ENCODE results near the gene SAFB.
"Not testable (repeated sequence)": the region's sequence is repeated elsewhere in the genome, so short reads cannot be mapped to it uniquely, and the experiment has no call there.

SAFB gene

GRCh38 chr19:5607318-5608275 lies 15.3 kb upstream of the SAFB start:
- Mint-ChIP-seq H3K9me3 (no peaks in the 10 kb centered on the region), H3K27ac (peak overlapping the region; percentile 71 to 77), H3K27me3 (no peaks in the 10 kb centered on the region), H3K36me3 (ENCODE audit: insufficient read depth) (peaks cover 93% of the 10 kb centered on the region), H3K4me3 (no peak overlapping the region), H3K4me1 (ENCODE audit: low read depth in 2 of 2) (peaks cover 13 to 25% of the 10 kb centered on the region in 2 donors)
- DNase-seq (no peak), ATAC-seq (replicated peaks) (no peak)

- Mint-ChIP-seq H3K27me3 (no peaks in the 10 kb centered on the region), H3K4me1 (ENCODE audit: low read depth in 2 of 2) (peaks cover 12 to 32% of the 10 kb centered on the region in 2 donors), H3K9me3 (no peaks in the 10 kb centered on the region), H3K36me3 (ENCODE audit: insufficient read depth) (peaks cover 93% of the 10 kb centered on the region), H3K27ac (peak overlapping the region; percentile 71 to 77), H3K4me3 (no peak overlapping the region)
- no peak for ATAC-seq (replicated peaks)
- DNase-seq, result no peak
These were observed 14.6 kb upstream of the SAFB start for GRCh38 chr19:5608291-5608690.

- Mint-ChIP-seq H3K4me1 (ENCODE audit: low read depth in 2 of 2) (peaks cover 12 to 32% of the 10 kb centered on the region in 2 donors), H3K36me3 (ENCODE audit: insufficient read depth) (peaks cover 93% of the 10 kb centered on the region)
- H3K27me3 Mint-ChIP-seq; H3K9me3 Mint-ChIP-seq; H3K4me3 Mint-ChIP-seq; DNase-seq; H3K27ac Mint-ChIP-seq; ATAC-seq (replicated peaks): not testable (repeated sequence)
These were observed 14.1 kb upstream of the SAFB start for GRCh38 chr19:5608766-5609165.

GRCh38 chr19:5609881-5610448 lies 12.9 kb upstream of the SAFB start:
- peaks cover 7 to 32% of the 10 kb centered on the region in 2 donors for H3K4me1 Mint-ChIP-seq (ENCODE audit: low read depth in 2 of 2)
- no peaks in the 10 kb centered on the region for H3K9me3 Mint-ChIP-seq
- no peak for DNase-seq
- ATAC-seq (replicated peaks), result no peak
- no peak overlapping the region for H3K27ac Mint-ChIP-seq
- peaks cover 93% of the 10 kb centered on the region for H3K36me3 Mint-ChIP-seq (ENCODE audit: insufficient read depth)
- no peak overlapping the region for H3K4me3 Mint-ChIP-seq
- no peaks in the 10 kb centered on the region for H3K27me3 Mint-ChIP-seq

- no peak overlapping the region for H3K27ac Mint-ChIP-seq
- no peaks in the 10 kb centered on the region for H3K9me3 Mint-ChIP-seq
- no peak for ATAC-seq (replicated peaks)
- H3K4me3 Mint-ChIP-seq, result no peak overlapping the region
- H3K4me1 Mint-ChIP-seq (ENCODE audit: low read depth in 2 of 2), result peaks cover under 1 to 29% of the 10 kb centered on the region in 2 donors
- H3K36me3 Mint-ChIP-seq (ENCODE audit: insufficient read depth), result peaks cover 93% of the 10 kb centered on the region
- no peaks in the 10 kb centered on the region for H3K27me3 Mint-ChIP-seq
- DNase-seq, result no peak
These were observed 9.7 kb upstream of the SAFB start for GRCh38 chr19:5612891-5613865.

- H3K27me3 Mint-ChIP-seq, result no peaks in the 10 kb centered on the region
- ATAC-seq (replicated peaks), result no peak
- peaks cover 15 to 43% of the 10 kb centered on the region in 2 donors for H3K4me1 Mint-ChIP-seq (ENCODE audit: low read depth in 2 of 2)
- peak overlapping the region in 1 of 2 donors; percentile 63 for H3K27ac Mint-ChIP-seq
- DNase-seq, result no peak
- no peak overlapping the region for H3K4me3 Mint-ChIP-seq
- peaks cover 93% of the 10 kb centered on the region for H3K36me3 Mint-ChIP-seq (ENCODE audit: insufficient read depth)
- H3K9me3 Mint-ChIP-seq, result no peaks in the 10 kb centered on the region
These were observed 7.0 kb upstream of the SAFB start for GRCh38 chr19:5615756-5616327.

GRCh38 chr19:5617080-5617479 lies 5.8 kb upstream of the SAFB start:
- H3K4me1 Mint-ChIP-seq (ENCODE audit: low read depth in 2 of 2), result peaks cover 26 to 49% of the 10 kb centered on the region in 2 donors
- ATAC-seq (replicated peaks) (no peak), DNase-seq (no peak)
- no peak overlapping the region for H3K4me3 Mint-ChIP-seq
- H3K27me3 Mint-ChIP-seq, result no peaks in the 10 kb centered on the region
- H3K27ac Mint-ChIP-seq, result peak overlapping the region in 1 of 2 donors; percentile 63
- H3K9me3 Mint-ChIP-seq, result no peaks in the 10 kb centered on the region
- H3K36me3 Mint-ChIP-seq (ENCODE audit: insufficient read depth), result peaks cover 93% of the 10 kb centered on the region

- Mint-ChIP-seq H3K27ac (no peak overlapping the region), H3K9me3 (no peaks in the 10 kb centered on the region), H3K27me3 (no peaks in the 10 kb centered on the region), H3K4me1 (ENCODE audit: low read depth in 2 of 2) (peaks cover 34 to 43% of the 10 kb centered on the region in 2 donors), H3K36me3 (ENCODE audit: insufficient read depth) (peaks cover 91% of the 10 kb centered on the region), H3K4me3 (peak overlapping the region; percentile 34 to 43)
- no peak for ATAC-seq (replicated peaks)
- no peak for DNase-seq
These were observed 4.3 kb upstream of the SAFB start for GRCh38 chr19:5618591-5618990.

GRCh38 chr19:5619946-5620345 lies 2.9 kb upstream of the SAFB start:
- DNase-seq, result no peak
- Mint-ChIP-seq H3K4me1 (ENCODE audit: low read depth in 2 of 2) (peaks cover 44 to 51% of the 10 kb centered on the region in 2 donors), H3K27ac (peak overlapping the region; percentile 67 to 81), H3K36me3 (ENCODE audit: insufficient read depth) (peaks cover 90% of the 10 kb centered on the region), H3K9me3 (no peaks in the 10 kb centered on the region), H3K4me3 (peak overlapping the region; percentile 100), H3K27me3 (no peaks in the 10 kb centered on the region)
- ATAC-seq (replicated peaks), result no peak

- Mint-ChIP-seq H3K4me1 (ENCODE audit: low read depth in 2 of 2) (peaks cover 57 to 58% of the 10 kb centered on the region in 2 donors), H3K4me3 (peak overlapping the region; percentile 100), H3K9me3 (no peaks in the 10 kb centered on the region), H3K27me3 (no peaks in the 10 kb centered on the region), H3K36me3 (ENCODE audit: insufficient read depth) (peaks cover 86% of the 10 kb centered on the region), H3K27ac (peak overlapping the region; percentile 100)
- no peak for DNase-seq
- ATAC-seq (replicated peaks), result no peak
These were observed 1.5 kb upstream of the SAFB start for GRCh38 chr19:5621311-5621944.

- Mint-ChIP-seq H3K36me3 (ENCODE audit: insufficient read depth) (peaks cover 84% of the 10 kb centered on the region), H3K27me3 (no peaks in the 10 kb centered on the region), H3K4me3 (peak overlapping the region; percentile 100), H3K27ac (peak overlapping the region; percentile 100), H3K4me1 (ENCODE audit: low read depth in 2 of 2) (peaks cover 58 to 59% of the 10 kb centered on the region in 2 donors), H3K9me3 (no peaks in the 10 kb centered on the region)
- DNase-seq, result peak in 2 of 3 experiments; percentile 4 to 11
- ATAC-seq (replicated peaks), result no peak
These were observed 878 bp upstream of the SAFB start for GRCh38 chr19:5621945-5622464.

GRCh38 chr19:5623397-5624017 lies 624 bp downstream of the SAFB start:
- H3K36me3 Mint-ChIP-seq (ENCODE audit: insufficient read depth), result peaks cover 80% of the 10 kb centered on the region
- peak overlapping the region; percentile 100 for H3K4me3 Mint-ChIP-seq
- H3K9me3 Mint-ChIP-seq, result no peaks in the 10 kb centered on the region
- DNase-seq (no peak), ATAC-seq (replicated peaks) (no peak)
- H3K27ac Mint-ChIP-seq, result peak overlapping the region; percentile 100
- H3K27me3 Mint-ChIP-seq, result no peaks in the 10 kb centered on the region
- H3K4me1 Mint-ChIP-seq (ENCODE audit: low read depth in 2 of 2), result peaks cover 61 to 64% of the 10 kb centered on the region in 2 donors
